Loucy (cell line): ENCODE results near the gene SLC25A30.

Source experiments
- CTCF ChIP-seq: fragments of 200-600 bp; sonication (generic); conservative IDR thresholded peaks from 2 replicates; pipeline ENCODE4 v1.5.1; 2014; ENCODE audit warnings: mild to moderate bottlenecking, antibody characterized with exemption, low read length
- EZH2phosphoT487 ChIP-seq: fragments of 200-600 bp; IDR thresholded peaks from 2 replicates; pipeline ENCODE4 v1.6.1; 2018; ENCODE audit warnings: antibody characterized with exemption, mild to moderate bottlenecking, moderate library complexity, borderline replicate concordance

- TF ChIP-seq CTCF (no peak), EZH2phosphoT487 (no peak)
Observed at GRCh38 chr13:45349438-45349837, 68.7 kb downstream of the SLC25A30 start.
